NCI-H2196 (cell line): ENCODE results near the gene CHRNA4.
"Not testable (repeated sequence)": the region's sequence is repeated elsewhere in the genome, so short reads cannot be mapped to it uniquely, and the experiment has no call there.

ENCODE experiments used
- DNase-seq: peaks from one replicate; lab custom pipeline; 2025; ENCODE audit not compliant: unreplicated experiment; lab: John Stamatoyannopoulos, UW

CHRNA4 gene

GRCh38 chr20:63336232-63336752 is 24.9 kb downstream of the CHRNA4 start:
- DNase-seq: no peak

- DNase-seq: no peak
Observed at GRCh38 chr20:63335711-63336110, 25.4 kb downstream of the CHRNA4 start.

- not testable (repeated sequence) for DNase-seq
Observed at GRCh38 chr20:63335060-63335459, 26.1 kb downstream of the CHRNA4 start.

GRCh38 chr20:63334356-63334755 is 26.8 kb downstream of the CHRNA4 start:
- no peak for DNase-seq

GRCh38 chr20:63333241-63333836 is 27.8 kb downstream of the CHRNA4 start:
- DNase-seq: peak; percentile 15

- no peak for DNase-seq
Observed at GRCh38 chr20:63332488-63333240, 28.5 kb downstream of the CHRNA4 start.

- DNase-seq: no peak
Observed at GRCh38 chr20:63331741-63332400, 29.3 kb downstream of the CHRNA4 start.

GRCh38 chr20:63330940-63331339 is 30.2 kb downstream of the CHRNA4 start:
- DNase-seq: no peak

GRCh38 chr20:63330084-63330760 is 30.9 kb downstream of the CHRNA4 start:
- no peak for DNase-seq

GRCh38 chr20:63329331-63330083 is 31.6 kb downstream of the CHRNA4 start:
- no peak for DNase-seq

GRCh38 chr20:63328718-63329275 is 32.4 kb downstream of the CHRNA4 start:
- no peak for DNase-seq

- no peak for DNase-seq
Observed at GRCh38 chr20:63328026-63328700, 33.0 kb downstream of the CHRNA4 start.

GRCh38 chr20:63327231-63327745 is 33.9 kb downstream of the CHRNA4 start:
- no peak for DNase-seq

GRCh38 chr20:63326314-63327230 is 34.6 kb downstream of the CHRNA4 start:
- no peak for DNase-seq

GRCh38 chr20:63325554-63326313 is 35.4 kb downstream of the CHRNA4 start:
- DNase-seq: no peak

- DNase-seq: no peak
Observed at GRCh38 chr20:63325021-63325471, 36.1 kb downstream of the CHRNA4 start.

GRCh38 chr20:63323357-63323981 is 37.7 kb downstream of the CHRNA4 start:
- DNase-seq: no peak
